Measurements from ENCODE around the gene FOXL3. TPM values are rescaled to one million over a fixed set of nuclear protein-coding genes. Genes with fewer than 3 reads are reported as not detected.

Gene FOXL3
- total RNA-seq, 3 donors from 2014 or later (not counting 1 experiment from before 2014, with no cell fraction given): not detected

DNA sequence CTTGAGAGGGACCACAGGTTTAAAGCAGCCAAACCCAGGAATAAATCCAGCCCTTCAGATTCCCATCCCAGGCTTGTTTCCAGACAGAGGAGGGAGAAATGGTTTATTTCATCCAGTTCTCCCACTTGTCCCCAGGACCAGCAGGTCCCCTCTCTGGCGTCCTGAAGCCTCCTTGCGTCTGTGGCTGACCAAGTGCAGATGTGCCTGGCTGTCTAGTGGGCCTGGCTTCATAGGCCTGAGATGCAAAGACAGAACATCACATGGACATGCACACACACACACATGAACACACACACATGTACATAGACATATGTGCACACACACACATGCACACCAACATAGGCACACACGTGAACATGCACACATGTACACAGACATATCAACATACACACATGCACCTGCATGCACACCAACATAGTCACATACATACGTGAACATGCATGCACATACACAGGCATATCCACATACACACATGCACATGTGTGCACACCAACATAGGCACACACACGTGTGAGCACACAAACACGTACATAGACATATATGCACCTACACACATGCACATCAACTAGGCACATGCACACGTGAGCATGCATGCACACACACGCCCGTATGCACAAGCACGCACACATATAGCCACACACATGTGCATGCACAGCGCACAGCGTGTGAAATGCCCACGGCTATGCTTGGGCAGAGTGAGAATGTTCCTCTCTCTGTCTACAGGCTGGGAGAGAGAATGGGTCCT lies 10.7 kb downstream of the FOXL3 start:
- no peak overlapping the region for H3K27ac ChIP-seq (ENCODE audit: low read length)
- DNase-seq: no peak
- H3K27ac Mint-ChIP-seq: no peak overlapping the region
- H3K4me1 Mint-ChIP-seq: no peaks in the 10 kb centered on the region
- ATAC-seq: no peak
- H3K36me3 Mint-ChIP-seq: no peaks in the 10 kb centered on the region
- no peaks in the 10 kb centered on the region for H3K9me3 ChIP-seq (ENCODE audit: control insufficient read depth, insufficient read depth, low read length)
- TF ChIP-seq CTCF (IDR thresholded peaks at IDR 0.05): no peak
- WGBS (ENCODE audit: insufficient coverage): 90% methylated on average over 13 of the region's 13 CpGs
- H3K9me3 Mint-ChIP-seq: no peaks in the 10 kb centered on the region
- H3K36me3 ChIP-seq (ENCODE audit: control insufficient read depth, insufficient read depth, low read length): no peaks in the 10 kb centered on the region
- H3K4me1 ChIP-seq (ENCODE audit: control insufficient read depth, insufficient read depth, low read length): no peaks in the 10 kb centered on the region
- intact Hi-C loops (cut with micrococcal nuclease): no loop called here
- no peak overlapping the region for H3K4me3 Mint-ChIP-seq
- no peaks in the 10 kb centered on the region for H3K27me3 Mint-ChIP-seq (ENCODE audit: low read depth in 2 of 2)
- no peak overlapping the region for H3K4me3 ChIP-seq (ENCODE audit: low read length)
- H3K27me3 ChIP-seq (ENCODE audit: control insufficient read depth, insufficient read depth, low read length): no peaks in the 10 kb centered on the region

- TF ChIP-seq CTCF (IDR thresholded peaks at IDR 0.05): no peak
- Mint-ChIP-seq H3K4me1 (no peaks in the 10 kb centered on the region), H3K4me3 (no peak overlapping the region), H3K36me3 (no peaks in the 10 kb centered on the region), H3K9me3 (no peaks in the 10 kb centered on the region), H3K27ac (no peak overlapping the region), H3K27me3 (ENCODE audit: low read depth in 2 of 2) (no peaks in the 10 kb centered on the region)
- WGBS (ENCODE audit: insufficient coverage): 85% methylated on average over 34 of the region's 34 CpGs
- Histone ChIP-seq H3K27me3 (ENCODE audit: control insufficient read depth, insufficient read depth, low read length) (no peaks in the 10 kb centered on the region), H3K9me3 (ENCODE audit: control insufficient read depth, insufficient read depth, low read length) (no peaks in the 10 kb centered on the region), H3K4me1 (ENCODE audit: control insufficient read depth, insufficient read depth, low read length) (no peaks in the 10 kb centered on the region), H3K27ac (ENCODE audit: low read length) (no peak overlapping the region), H3K36me3 (ENCODE audit: control insufficient read depth, insufficient read depth, low read length) (no peaks in the 10 kb centered on the region), H3K4me3 (ENCODE audit: low read length) (no peak overlapping the region)
- intact Hi-C loops (cut with micrococcal nuclease): no loop called here
- ATAC-seq (no peak), DNase-seq (no peak)
Observed at GRCh38 chr7:301291-302053, 11.5 kb downstream of the FOXL3 start.

GRCh38 chr7:302054-302992 lies 12.4 kb downstream of the FOXL3 start:
- WGBS (ENCODE audit: insufficient coverage): 92% methylated on average over 17 of the region's 18 CpGs
- Mint-ChIP-seq H3K27me3 (ENCODE audit: low read depth in 2 of 2) (peaks cover 0 to 6% of the 10 kb centered on the region in 2 donors), H3K4me1 (no peaks in the 10 kb centered on the region), H3K9me3 (no peaks in the 10 kb centered on the region), H3K27ac (no peak overlapping the region), H3K4me3 (no peak overlapping the region), H3K36me3 (no peaks in the 10 kb centered on the region)
- no peak for DNase-seq
- Histone ChIP-seq H3K4me1 (ENCODE audit: control insufficient read depth, insufficient read depth, low read length) (no peaks in the 10 kb centered on the region), H3K36me3 (ENCODE audit: control insufficient read depth, insufficient read depth, low read length) (no peaks in the 10 kb centered on the region), H3K27ac (ENCODE audit: low read length) (no peak overlapping the region), H3K4me3 (ENCODE audit: low read length) (no peak overlapping the region), H3K9me3 (ENCODE audit: control insufficient read depth, insufficient read depth, low read length) (no peaks in the 10 kb centered on the region), H3K27me3 (ENCODE audit: control insufficient read depth, insufficient read depth, low read length) (no peaks in the 10 kb centered on the region)
- ATAC-seq: no peak
- TF ChIP-seq CTCF (IDR thresholded peaks at IDR 0.05): no peak
- intact Hi-C loops (cut with micrococcal nuclease): no loop called here
